Naive thymus-derived CD4-positive, alpha-beta T cell (primary cell): ENCODE data around the gene MFN2. TPM values are rescaled to one million over a fixed set of nuclear protein-coding genes. Genes with fewer than 3 reads are reported as not detected.

Source experiments
- ATAC-seq: fragments of 150-1000 bp; cut with Tn5 transposase; 2 replicates; pipeline ENCODE4 v1.10.0; 2021; ENCODE audit warnings: mild to moderate bottlenecking, moderate library complexity
- CTCF ChIA-PET: fragments of 350-600 bp; sonication (Branson Sonifier 250); formaldehyde crosslinking; loops from one replicate; lab custom pipeline; 2021; ENCODE audit warnings: antibody characterized with exemption; lab: Charles Lee
- POLR2A ChIA-PET: fragments of 350-600 bp; sonication (Branson Sonifier 250); formaldehyde crosslinking; loops from one replicate; lab custom pipeline; 2021; ENCODE audit warnings: antibody characterized with exemption, inconsistent platforms; lab: Charles Lee
- DNase-seq, 9 donors: peaks; one replicate each; pipeline versions ENCODE4 v3.0.0 to v3.0.0-alpha.2; 2020 to 2022; ENCODE audit warnings: mixed read lengths in 1 of 9
- H3K27ac ChIP-seq: one replicate; pipeline ENCODE4 v1.7.0; 2013; ENCODE audit warnings: mild to moderate bottlenecking, low read depth, low read length, moderate library complexity
- H3K27me3 ChIP-seq, 2 donors: one replicate each; pipeline ENCODE4 v1.7.0; 2013; ENCODE audit warnings: low read length in 2 of 2, mild to moderate bottlenecking in 2 of 2, moderate library complexity in 2 of 2; ENCODE audit not compliant: control insufficient read depth in 2 of 2, insufficient read depth in 2 of 2
- H3K36me3 ChIP-seq, 3 experiments: 1 replicate in 2 of 3; 2 replicates in 1 of 3; pipeline ENCODE4 v1.7.0; 2013; ENCODE audit warnings: low read length in 3 of 3, mild to moderate bottlenecking in 3 of 3, moderate library complexity in 1 of 3; ENCODE audit not compliant: insufficient read depth in 3 of 3, control insufficient read depth in 2 of 3
- H3K4me1 ChIP-seq, 2 donors: one replicate each; pipeline ENCODE4 v1.7.0; 2013; ENCODE audit warnings: low read length in 2 of 2, mild to moderate bottlenecking in 2 of 2, moderate library complexity in 1 of 2; ENCODE audit not compliant: control insufficient read depth in 2 of 2, insufficient read depth in 2 of 2
- H3K4me3 ChIP-seq: 2 replicates; pipeline ENCODE4 v1.7.0; 2013; ENCODE audit warnings: mild to moderate bottlenecking, low read length
- H3K9me3 ChIP-seq, 3 experiments: 1 replicate in 2 of 3; 2 replicates in 1 of 3; pipeline ENCODE4 v1.7.0; 2013; ENCODE audit warnings: low read length in 3 of 3; ENCODE audit not compliant: control insufficient read depth in 2 of 3
- H3K27ac Mint-ChIP-seq, 9 donors: one replicate each; pipeline ENCODE4 v1.8.0; 2020 to 2022; ENCODE audit warnings: mixed read lengths in 9 of 9, mild to moderate bottlenecking in 8 of 9, moderate library complexity in 5 of 9, inconsistent platforms in 2 of 9
- H3K27me3 Mint-ChIP-seq, 5 donors: one replicate each; pipeline ENCODE4 v1.8.0; 2021 to 2022; ENCODE audit warnings: mixed read lengths in 5 of 5, mild to moderate bottlenecking in 1 of 5
- H3K36me3 Mint-ChIP-seq, 5 donors: one replicate each; pipeline ENCODE4 v1.8.0; 2020 to 2022; ENCODE audit warnings: mixed read lengths in 5 of 5, mild to moderate bottlenecking in 3 of 5, inconsistent platforms in 1 of 5
- H3K4me1 Mint-ChIP-seq, 7 donors: one replicate each; pipeline ENCODE4 v1.8.0; 2020 to 2022; ENCODE audit warnings: mixed read lengths in 7 of 7, mild to moderate bottlenecking in 3 of 7, inconsistent platforms in 1 of 7
- H3K4me3 Mint-ChIP-seq, 10 donors: one replicate each; pipeline ENCODE4 v1.8.0; 2020 to 2022; ENCODE audit warnings: mild to moderate bottlenecking in 10 of 10, mixed read lengths in 10 of 10, moderate library complexity in 6 of 10, inconsistent platforms in 2 of 10
- H3K9me3 Mint-ChIP-seq, 11 donors: one replicate each; pipeline ENCODE4 v1.8.0; 2020 to 2022; ENCODE audit warnings: mixed read lengths in 11 of 11, mild to moderate bottlenecking in 4 of 11, inconsistent platforms in 1 of 11, moderate library complexity in 1 of 11
- intact Hi-C, 2 donors: fragments of 100-400 bp; cut with micrococcal nuclease; formaldehyde crosslinking; loops; one replicate each; pipeline ENCODE4 v1.15.1; 2023
- microRNA-seq: library from miRNA; unstranded; fragments of <30 nt; microRNA quantifications from one replicate; pipeline ENCODE4 v1.2.0, GENCODE V29; 2022; ENCODE audit warnings: borderline microRNAs expressed
- polyA plus RNA-seq, 2 donors: library from polyadenylated mRNA; unstranded; fragments of 300-500 nt; fragmentation: Illumina TruSeq; gene quantifications; one replicate each; pipeline ENCODE4 v1.2.3, GENCODE V29; 2021
- total RNA-seq, 6 experiments: library from RNA in 5 of 6; stranded (reverse) in 5 of 6; gene quantifications; 1 replicate in 5 of 6; 2 replicates in 1 of 6; pipeline ENCODE4 v1.2.3 and lab custom pipeline; 2021 to 2026

The MFN2 gene
- total and polyA plus RNA-seq, 7 experiments from 2014 or later: 29.5 to 58.6 (median 42.8) TPM

DNA sequence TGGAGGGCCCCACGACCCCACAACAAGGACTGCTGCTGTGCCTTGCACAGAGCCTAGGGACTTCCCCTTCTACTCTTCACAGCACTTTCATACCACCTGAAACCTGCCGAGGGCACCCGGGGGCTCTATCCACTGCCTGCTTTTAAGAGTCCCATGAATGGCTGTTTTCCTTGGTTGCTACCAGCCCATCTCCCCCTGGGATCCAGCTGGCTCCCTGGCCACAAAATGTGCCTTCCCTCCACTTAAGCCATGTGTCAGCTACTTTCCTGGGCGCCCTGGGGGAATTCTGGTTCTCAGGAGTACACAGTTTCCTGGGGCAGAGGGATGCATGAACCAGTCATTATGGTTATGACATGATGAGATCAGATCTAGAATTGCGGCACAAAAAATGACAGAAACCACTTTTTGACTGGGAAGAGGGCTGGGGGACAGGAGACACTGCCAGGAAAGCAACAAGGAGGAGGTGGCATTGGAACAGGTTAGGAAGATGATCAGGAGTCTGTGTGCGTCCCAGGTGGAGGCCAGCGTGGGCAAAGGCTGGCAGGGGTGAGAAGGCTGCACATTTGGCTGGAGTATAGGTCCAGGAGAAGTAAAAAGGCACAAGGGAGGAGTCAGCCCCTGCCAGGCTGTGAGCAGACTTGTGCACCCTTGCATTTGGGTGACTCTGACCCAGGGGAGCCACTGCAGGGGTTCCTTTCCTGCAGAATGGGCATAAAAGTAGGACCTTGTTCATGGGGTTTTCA is 79.6 kb downstream of the MFN2 start:
- Mint-ChIP-seq H3K9me3 (peaks cover 0 to 8% (median 0%) of the 10 kb centered on the region in 11 donors), H3K4me3 (peak overlapping the region in 2 of 10 donors; percentile 8 to 15), H3K36me3 (peaks cover 0 to 6% (median 0%) of the 10 kb centered on the region in 5 donors), H3K27me3 (peaks cover 16 to 25% (median 19%) of the 10 kb centered on the region in 5 donors), H3K4me1 (peaks cover 6 to 56% (median 11%) of the 10 kb centered on the region in 7 donors), H3K27ac (peak overlapping the region in 2 of 9 donors; percentile 39 to 50)
- no peaks in the 10 kb centered on the region for H3K36me3 ChIP-seq
- H3K27me3 ChIP-seq: peaks cover 0 to 18% of the 10 kb centered on the region in 2 donors
- intact Hi-C loops: no loop called here
- POLR2A ChIA-PET: no interaction called here
- ATAC-seq (no peak), DNase-seq (peak in 1 of 9 donors; percentile 44)
- H3K4me1 ChIP-seq: peaks cover 9 to 16% of the 10 kb centered on the region in 2 donors
- no peak overlapping the region for H3K27ac ChIP-seq
- H3K9me3 ChIP-seq: no peaks in the 10 kb centered on the region
- CTCF ChIA-PET: no interaction called here
- no peak overlapping the region for H3K4me3 ChIP-seq

DNA sequence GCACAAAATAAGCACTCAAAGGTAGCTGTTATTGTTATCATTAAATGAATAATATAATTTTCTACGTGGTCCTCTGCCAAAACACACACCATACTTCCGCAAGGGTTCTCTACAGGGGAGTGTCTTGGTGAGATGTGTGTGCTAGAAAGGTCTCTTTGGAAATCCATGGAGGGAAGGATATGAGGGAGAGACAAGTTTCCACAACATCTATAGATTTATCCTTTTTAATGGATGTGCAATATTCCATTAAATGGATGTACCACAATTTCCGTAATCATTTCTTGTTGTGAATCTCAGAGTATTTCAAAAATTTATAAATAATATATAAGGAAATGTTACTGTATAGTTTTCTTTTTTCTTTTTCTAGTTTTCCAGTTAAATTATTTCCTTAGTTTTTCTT is 80.3 kb downstream of the MFN2 start:
- no peaks in the 10 kb centered on the region for H3K36me3 ChIP-seq
- Mint-ChIP-seq H3K27me3 (peaks cover 16 to 26% (median 19%) of the 10 kb centered on the region in 5 donors), H3K36me3 (peaks cover 0 to 6% (median 0%) of the 10 kb centered on the region in 5 donors), H3K4me1 (peaks cover 6 to 57% (median 11%) of the 10 kb centered on the region in 7 donors), H3K9me3 (peaks cover 0 to 8% (median 0%) of the 10 kb centered on the region in 11 donors), H3K4me3 (no peak overlapping the region), H3K27ac (no peak overlapping the region)
- POLR2A ChIA-PET: no interaction called here
- H3K9me3 ChIP-seq: no peaks in the 10 kb centered on the region
- CTCF ChIA-PET: no interaction called here
- no peak overlapping the region for H3K4me3 ChIP-seq
- ATAC-seq (no peak), DNase-seq (no peak)
- H3K27me3 ChIP-seq: peaks cover under 1 to 18% of the 10 kb centered on the region in 2 donors
- intact Hi-C loops: no loop called here
- H3K27ac ChIP-seq: no peak overlapping the region
- H3K4me1 ChIP-seq: peaks cover 9 to 17% of the 10 kb centered on the region in 2 donors

Small RNA genes lying within 50 kb of the gene (microRNA-seq; reads per million reads assigned to microRNA genes)
- gene MIR6729: 1.6 reads per million

Other genes starting within 250 kb of the MFN2 start
- 10 to 100 TPM; 28.2 to 82.5 (median 32.7) TPM for gene AGTRAP, start 244.3 kb upstream of the MFN2 start, total RNA-seq
- 100 to 1,000 TPM in 1 of 2 donors, 10 to 100 TPM in 1; 96.9 to 108 TPM for gene AGTRAP, start 244.3 kb upstream of the MFN2 start, polyA plus RNA-seq
- under 1 TPM in 1 of 5 experiments, not detected in 4; 0.13 TPM for gene C1orf167, start 218.3 kb upstream of the MFN2 start, total RNA-seq
- under 1 TPM in 1 of 2 donors, not detected in 1; 0.45 TPM for gene C1orf167, start 218.3 kb upstream of the MFN2 start, polyA plus RNA-seq
- 10 to 100 TPM; 31.0 to 64.4 (median 55.2) TPM for gene MTHFR, start 174.5 kb upstream of the MFN2 start, total RNA-seq
- gene MTHFR, start 174.5 kb upstream of the MFN2 start, polyA plus RNA-seq: 10 to 100 TPM; 10.0 to 10.5 TPM
- gene CLCN6, start 174.3 kb upstream of the MFN2 start, total RNA-seq: 10 to 100 TPM; 13.3 to 23.0 (median 20.9) TPM
- 1 to 10 TPM; 3.4 to 3.6 TPM for gene CLCN6, start 174.3 kb upstream of the MFN2 start, polyA plus RNA-seq
- not detected for gene NPPA, start 132.7 kb upstream of the MFN2 start, total RNA-seq
- gene NPPA, start 132.7 kb upstream of the MFN2 start, polyA plus RNA-seq: not detected
- gene NPPB, start 121.5 kb upstream of the MFN2 start, total RNA-seq: not detected
- not detected for gene NPPB, start 121.5 kb upstream of the MFN2 start, polyA plus RNA-seq
- gene KIAA2013, start 54.0 kb upstream of the MFN2 start, total RNA-seq: 10 to 100 TPM; 13.3 to 38.1 (median 27.2) TPM
- gene KIAA2013, start 54.0 kb upstream of the MFN2 start, polyA plus RNA-seq: 10 to 100 TPM; 19.8 to 37.9 TPM
- 10 to 100 TPM in 2 of 5 experiments, 1 to 10 TPM in 3; 3.6 to 24.2 (median 4.8) TPM for gene PLOD1, start 45.7 kb upstream of the MFN2 start, total RNA-seq
- gene PLOD1, start 45.7 kb upstream of the MFN2 start, polyA plus RNA-seq: 1 to 10 TPM; 1.8 to 2.7 TPM
- gene MIIP, start 39.1 kb downstream of the MFN2 start, total RNA-seq: 10 to 100 TPM; 23.7 to 87.7 (median 34.1) TPM
- gene MIIP, start 39.1 kb downstream of the MFN2 start, polyA plus RNA-seq: 10 to 100 TPM; 19.2 to 26.5 TPM
- 10 to 100 TPM in 1 of 5 experiments, 1 to 10 TPM in 1, under 1 TPM in 1, not detected in 2; 0.56 to 29.3 (median 4.0) TPM for gene TNFRSF8, start 82.9 kb downstream of the MFN2 start, total RNA-seq
- not detected for gene TNFRSF8, start 82.9 kb downstream of the MFN2 start, polyA plus RNA-seq
- 100 to 1,000 TPM in 2 of 5 experiments, 10 to 100 TPM in 3; 38.6 to 278 (median 60.3) TPM for gene TNFRSF1B, start 186.5 kb downstream of the MFN2 start, total RNA-seq
- gene TNFRSF1B, start 186.5 kb downstream of the MFN2 start, polyA plus RNA-seq: 10 to 100 TPM; 30.1 to 48.2 TPM
- 10 to 100 TPM; 43.8 to 94.4 (median 77.3) TPM for gene VPS13D, start 249.6 kb downstream of the MFN2 start, total RNA-seq
- 10 to 100 TPM in 1 of 2 donors, 1 to 10 TPM in 1; 6.5 to 13.5 TPM for gene VPS13D, start 249.6 kb downstream of the MFN2 start, polyA plus RNA-seq